DMS79 treated with DMSO at 0.1 percent for 48 hours (cell line): Measurements from ENCODE around the gene AHNAK2.

ENCODE experiments used
- DNase-seq: peaks from one replicate; lab custom pipeline; 2025; lab: John Stamatoyannopoulos, UW

The AHNAK2 gene

DNA sequence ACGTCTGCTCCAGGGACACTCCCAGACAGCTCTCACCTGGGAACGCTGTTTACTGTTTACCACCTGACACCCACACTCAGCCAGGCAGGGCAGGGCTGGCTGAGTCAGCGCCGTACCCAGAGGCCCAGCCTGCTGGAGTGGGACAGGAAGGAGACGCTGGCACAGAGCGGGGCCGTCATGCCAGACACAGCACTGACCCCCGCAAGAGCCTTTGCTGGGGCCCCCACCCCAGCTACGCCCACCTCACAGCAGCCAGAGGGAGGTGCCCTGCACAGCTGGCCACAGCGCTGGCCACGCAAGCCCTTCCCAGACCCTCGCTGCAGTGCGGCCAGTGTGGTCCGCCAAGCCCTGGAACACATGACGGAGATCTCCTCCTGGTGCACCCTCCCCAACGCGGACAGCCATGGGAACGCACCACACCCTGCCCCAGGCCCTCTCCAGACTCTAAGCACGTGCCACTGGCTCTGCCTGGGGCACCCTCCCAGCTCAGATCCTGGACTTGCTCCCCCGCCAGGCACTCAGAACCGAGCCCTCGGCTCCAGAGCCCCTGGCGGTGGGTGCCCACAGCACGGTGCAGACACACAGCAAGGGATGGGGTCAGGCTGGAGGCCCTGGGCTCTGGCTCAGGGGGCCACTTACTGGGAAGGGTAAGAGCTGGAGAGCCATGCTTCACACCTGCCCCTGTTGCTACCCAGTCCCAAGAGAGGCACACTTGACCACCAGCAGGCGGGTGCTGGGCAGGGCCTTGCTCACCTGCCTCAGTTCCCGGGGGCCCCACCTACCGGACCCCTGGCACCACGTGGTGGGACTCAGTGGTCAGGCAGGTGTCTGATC, 5.7 kb downstream of the AHNAK2 start:
- peak; percentile 91 for DNase-seq

DNA sequence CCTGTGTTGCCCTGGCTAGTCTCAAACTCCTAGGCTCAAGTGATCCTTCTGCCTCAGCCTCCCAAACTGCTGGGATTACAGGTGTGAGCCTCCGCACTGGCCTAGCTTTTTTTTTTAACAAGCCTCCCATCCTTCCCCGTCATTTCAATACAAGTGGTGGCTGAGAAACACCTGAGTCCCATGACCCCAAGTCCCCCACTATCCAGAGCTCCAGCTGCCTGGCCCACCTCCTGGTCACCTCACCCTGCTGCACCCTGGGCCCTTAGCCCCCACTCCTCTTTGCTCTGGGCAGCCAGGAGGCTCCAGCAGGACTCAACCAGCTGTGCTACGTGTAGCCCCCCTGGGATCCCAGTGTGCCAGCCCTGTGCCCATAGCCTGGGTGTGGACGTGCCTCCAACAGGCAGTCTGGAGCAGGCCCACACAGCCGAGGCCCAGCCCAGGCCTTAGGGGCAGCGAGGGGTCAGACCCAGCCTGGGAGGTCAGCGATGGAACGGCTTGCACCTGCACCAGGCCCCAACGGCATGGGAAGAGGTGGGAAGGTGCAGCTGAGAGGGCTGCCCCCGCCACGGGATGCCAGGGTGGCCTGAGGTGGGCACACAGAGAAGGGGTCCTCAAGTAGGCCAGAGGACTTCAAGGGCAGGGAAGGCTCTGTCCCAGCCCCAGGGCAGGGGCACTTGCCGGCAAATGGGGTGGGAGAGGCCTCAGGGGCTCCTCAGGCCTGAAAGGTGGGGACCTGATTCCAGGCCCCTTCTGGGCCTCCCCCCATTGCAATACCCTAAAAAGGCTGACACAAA, 6.5 kb downstream of the AHNAK2 start:
- no peak for DNase-seq

DNA sequence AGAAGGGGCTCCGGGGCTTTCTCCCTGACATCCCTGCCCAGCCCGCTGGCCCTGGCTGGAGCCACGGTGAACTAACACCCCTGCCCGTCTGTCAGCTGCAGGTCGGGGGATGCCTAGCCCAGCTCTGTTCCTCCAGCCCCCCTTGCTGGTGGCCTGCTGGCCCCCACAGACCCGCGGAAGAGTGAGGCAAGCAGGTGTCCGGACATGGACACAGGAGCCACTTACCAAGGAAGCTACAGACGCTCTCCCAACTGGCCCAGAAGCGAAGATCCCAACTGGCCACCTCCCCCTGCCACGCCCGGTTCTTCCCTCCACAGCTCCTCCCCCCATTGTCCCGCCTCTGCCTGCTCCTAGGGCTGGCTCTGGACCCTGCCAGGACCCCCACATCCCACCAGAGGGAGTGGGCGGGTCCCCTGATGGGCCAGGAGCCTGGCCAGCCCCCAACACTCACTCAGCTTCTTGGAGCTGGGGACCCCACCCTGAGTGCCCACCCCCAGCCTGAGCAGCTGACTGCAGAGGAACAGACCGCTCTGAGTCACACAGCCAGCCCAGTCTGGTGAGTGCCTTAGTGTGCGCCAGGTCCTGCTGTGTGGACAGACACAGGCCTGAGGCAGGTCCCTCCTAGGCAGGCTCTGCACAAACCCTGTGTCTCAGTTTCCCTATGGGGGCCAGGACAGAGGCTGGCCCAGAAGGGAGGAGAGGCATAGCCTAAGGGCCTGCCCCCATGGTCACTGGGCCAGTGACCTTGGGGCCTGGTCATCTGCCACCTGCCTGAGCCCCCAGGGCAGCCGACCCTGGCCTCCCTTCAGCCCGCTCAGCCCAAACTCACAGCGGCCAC, 7.7 kb downstream of the AHNAK2 start:
- no peak for DNase-seq

DNA sequence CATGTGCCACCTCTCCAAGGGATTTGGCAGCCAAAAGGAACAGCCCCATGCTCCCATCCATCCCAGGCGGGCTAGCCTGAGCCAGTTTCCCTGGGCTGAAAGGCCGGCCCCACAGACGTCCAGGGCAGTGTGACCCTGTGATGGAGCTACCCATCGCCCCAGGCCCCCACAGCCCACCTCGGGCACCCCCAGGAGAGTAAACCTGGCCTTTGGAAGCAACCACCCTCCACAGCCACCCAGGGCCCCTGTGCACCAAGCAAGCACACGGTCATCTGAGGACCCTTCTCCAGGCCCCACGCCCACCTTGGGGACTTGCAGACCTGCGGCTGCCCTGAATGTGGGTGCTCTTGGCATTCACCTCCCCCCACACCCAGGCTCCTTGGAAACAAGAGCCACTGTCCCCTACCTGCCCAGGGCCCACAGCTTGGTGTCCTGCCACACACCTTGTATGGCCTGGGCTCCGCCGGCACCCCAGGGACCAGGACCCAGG, 8.4 kb downstream of the AHNAK2 start:
- DNase-seq: no peak

DNA sequence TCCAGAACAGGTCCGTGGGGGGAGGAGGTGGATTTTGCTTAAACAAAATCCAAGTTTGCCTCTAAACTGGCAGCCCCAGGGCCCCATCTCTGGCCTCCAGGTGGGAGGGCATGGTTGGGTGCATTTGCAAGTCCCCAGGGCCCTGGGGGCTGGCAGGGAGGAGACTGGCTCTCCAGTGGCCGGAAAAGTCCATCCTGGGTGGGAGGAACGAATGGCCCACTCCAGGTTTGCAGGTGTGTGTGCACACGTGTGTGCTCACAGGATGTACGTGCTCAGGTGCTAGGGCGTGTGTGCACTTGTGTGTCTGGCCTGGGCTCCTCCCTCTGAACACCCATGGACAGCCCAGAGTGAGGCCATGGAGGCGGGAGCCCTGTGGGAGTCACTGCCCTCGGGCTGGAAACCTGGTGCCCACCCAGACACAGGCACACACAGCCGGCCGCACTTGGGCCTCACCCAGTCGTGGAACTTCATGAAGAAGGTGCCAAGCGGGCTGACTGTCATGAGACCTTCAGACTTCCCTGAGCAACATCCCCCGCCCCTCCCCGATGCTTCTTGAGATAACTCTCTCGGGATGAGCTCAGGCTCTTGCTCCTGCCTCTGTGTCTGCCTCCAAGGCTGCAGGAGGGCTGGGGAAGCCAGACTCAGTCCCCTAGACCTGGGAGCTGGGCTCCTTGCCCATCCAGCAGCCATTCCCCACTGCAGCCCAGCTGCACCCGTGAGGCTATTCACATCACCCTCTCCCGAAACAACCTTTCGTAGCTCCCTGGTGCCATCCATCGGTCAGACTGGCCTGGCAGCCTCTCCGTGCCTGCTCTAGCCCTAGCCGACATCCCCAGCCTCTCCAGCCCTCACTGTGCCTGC, 9.4 kb downstream of the AHNAK2 start:
- peak; percentile 77 for DNase-seq

DNA sequence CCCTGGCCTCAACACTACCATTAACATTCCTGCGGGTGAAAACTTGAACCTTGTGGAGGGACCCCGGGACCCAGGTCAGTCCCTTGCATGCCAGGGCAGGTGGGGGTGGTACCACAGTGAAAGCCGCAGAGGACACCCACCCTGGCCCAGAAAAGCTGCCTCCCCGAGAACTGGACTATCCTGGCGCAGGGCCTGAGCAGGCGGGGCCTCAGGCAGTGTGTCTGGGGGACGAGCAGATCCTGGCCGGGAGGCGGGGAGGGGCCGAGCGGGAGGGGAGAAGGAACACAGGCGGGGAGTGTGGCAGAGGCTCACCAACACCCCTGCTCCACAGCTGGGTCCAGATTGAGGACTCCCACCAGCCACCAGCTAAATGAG, 10.0 kb downstream of the AHNAK2 start:
- peak; percentile 76 for DNase-seq

DNA sequence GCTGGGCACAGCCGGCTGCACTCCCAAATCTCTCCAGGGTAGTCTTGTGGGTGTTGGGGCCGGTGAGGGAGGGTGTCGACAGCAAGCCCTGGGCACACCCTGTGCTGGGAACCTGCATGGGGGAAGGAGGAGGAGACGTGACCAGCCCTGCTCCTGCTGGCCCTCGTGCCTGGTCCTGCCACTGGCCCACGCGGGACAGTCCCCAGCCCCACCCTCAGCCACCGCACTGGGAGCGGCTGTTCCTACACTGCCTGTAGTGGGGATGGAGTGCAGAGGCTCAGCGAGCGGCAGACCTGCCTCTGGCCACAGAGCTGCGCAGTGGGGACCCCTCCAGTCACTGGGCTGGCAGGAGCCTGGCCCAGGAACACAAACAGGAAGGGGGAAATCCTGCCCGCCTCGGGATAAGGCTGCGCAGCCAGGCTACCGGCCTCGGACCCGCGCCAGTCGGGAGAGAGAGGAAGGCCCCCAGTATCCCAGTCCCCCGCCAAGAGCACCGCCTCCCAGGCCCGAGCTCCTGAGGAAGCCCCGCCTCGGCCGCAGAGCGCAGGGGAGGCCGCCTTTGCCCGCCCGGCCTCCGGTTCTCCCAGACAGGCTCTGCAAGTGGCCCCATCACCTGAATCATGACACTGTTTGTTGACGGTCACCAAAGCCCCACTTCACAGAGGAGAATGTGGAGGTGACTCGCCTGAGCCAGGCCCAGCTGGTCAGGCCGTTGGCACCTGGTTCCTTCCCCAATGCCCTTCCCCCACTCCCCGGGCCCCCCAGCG, 10.6 kb downstream of the AHNAK2 start:
- peak; percentile 76 for DNase-seq

DNA sequence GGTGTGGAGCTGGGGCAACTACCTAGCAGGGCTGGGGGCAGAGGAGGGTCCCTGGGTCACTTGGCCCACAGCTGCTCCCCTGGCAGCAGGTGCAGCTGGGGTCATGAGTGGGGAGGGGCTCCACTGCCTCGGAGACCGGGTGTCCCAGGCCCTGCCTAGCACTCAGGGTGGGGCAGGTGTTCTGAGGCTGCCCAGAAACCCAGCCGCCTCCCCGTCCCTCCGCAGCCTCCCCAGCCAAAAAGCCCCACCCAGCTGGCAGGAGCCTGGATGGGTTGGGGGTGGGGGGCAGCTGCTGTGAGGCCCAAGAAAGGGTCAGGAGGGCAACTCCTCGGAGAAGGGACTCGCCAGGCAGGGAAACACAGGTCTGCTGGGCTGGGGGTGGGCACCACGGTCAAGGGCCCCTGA, 11.2 kb downstream of the AHNAK2 start:
- no peak for DNase-seq

DNA sequence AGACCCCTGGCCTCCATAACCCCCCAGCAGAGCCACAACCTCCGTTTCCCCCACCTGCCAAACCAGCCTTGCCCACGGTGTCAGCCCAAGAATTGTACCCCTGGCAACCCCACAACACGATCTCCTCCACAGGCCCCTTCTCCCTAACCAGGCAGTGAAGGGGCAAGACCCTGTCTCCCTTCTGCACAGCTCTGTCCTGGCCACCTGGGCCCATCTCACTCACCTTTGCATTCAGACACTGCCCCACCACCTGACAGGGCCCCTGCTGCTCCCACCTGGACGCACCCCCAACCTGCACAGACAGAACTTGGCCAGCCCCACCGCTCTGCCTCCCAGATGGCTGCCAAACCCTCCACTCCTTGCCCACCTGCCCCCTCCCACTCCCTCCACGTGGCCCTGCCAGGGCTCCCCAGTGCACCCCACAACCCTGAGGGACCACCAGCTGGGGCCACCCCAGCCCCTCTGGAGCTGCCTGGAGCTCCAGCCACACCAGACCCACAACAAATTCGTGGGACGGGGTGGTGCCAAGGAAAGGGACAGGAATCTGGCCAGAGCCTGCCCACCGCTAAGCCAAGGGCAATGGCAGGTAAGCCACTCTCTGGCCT, 11.8 kb downstream of the AHNAK2 start:
- DNase-seq: no peak

DNA sequence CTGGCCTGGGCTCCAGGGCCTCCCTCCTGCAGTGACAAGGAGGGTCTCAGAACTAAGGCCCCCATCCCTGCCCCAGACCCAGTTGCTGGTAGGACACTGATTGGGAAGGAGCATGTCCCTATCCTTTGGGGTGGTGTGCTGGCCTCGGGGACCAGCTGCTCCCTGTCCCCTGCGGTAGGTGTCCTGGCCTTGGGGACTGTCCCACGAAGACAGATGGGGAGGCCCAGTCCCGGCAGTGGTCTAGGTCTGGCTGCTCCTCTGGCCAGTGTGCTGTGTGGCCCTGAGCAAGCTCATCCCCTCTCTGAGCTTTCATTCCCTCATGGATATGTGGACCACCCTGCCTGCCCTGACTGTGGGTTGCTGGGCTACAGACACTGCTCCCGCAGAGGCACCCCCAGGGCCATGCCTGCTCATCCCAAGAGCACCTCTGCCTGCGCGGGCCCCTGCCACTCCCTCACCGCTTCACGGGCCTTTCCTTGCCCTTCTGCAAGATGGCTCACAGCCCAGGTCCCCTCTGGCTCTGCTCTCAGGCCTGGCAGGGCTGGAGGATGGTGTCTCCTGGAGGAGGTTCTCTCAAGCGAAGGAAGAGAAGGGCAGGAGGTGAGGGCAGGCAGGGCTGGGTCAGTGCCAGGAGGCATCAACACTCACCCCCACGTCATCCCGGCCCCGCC, 12.5 kb downstream of the AHNAK2 start:
- DNase-seq: no peak

DNA sequence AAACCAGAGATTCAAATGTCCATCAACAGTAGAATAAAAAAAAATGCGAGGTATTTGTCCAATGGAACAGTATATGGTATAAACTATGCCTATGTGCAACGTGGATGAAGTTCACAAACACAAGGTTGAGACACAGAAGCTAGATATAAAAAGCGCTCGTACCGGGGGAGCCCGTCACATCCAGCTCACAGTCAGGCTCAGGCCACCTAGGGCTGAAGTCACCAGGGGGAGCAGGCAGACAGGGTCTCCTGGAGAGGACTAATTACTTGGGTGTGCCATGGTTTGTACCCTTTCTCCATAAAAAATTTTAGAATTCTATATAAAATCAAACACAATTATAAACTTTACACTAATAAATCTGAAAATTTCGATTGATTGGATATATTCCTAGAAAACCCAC, 13.6 kb downstream of the AHNAK2 start:
- no peak for DNase-seq

DNA sequence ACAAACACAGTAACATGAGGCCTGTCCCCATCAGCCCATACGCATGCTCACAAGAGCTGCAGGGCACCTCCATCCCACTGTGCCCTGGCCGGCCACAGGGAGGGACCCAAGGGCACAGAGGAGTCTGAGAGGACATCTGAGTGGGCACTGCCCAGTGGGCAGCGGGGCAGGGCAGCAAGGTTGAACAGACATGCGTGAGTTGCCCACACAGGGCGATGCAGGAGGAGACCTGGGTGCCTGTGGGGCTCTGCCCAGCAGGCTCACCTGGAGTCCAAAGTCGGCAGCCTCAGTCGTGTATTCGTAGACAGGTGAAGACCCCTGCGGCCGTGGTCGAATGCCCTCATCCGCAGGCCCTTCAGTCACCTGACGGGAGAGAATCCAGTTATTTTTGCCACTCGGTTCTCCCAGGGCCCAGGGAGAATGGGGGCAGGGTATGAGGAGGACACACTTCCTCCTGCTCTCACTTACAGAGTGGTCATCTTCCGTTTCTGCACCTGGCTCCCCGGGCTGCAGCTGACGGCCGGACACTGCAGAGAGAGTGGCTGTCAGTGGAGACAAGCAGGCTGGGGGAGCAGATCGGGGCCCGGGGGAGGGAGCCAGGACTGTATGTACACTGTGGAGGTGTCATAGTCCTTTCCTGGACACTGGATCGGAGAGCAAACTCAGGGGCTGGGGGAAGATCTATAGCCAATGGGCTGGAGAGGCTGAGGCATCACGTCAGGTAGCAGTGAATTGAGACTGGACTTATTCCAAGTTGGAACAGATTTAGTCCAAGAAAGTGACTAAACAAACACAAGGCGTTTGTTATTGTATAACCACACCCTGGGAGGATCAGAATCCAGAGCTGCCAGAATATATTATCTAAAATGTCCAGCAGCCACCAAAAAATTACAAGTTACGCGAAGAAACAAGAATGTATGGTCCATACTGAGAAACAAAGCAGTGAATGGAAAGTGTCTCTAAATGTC, 20.7 kb downstream of the AHNAK2 start:
- DNase-seq: no peak

DNA sequence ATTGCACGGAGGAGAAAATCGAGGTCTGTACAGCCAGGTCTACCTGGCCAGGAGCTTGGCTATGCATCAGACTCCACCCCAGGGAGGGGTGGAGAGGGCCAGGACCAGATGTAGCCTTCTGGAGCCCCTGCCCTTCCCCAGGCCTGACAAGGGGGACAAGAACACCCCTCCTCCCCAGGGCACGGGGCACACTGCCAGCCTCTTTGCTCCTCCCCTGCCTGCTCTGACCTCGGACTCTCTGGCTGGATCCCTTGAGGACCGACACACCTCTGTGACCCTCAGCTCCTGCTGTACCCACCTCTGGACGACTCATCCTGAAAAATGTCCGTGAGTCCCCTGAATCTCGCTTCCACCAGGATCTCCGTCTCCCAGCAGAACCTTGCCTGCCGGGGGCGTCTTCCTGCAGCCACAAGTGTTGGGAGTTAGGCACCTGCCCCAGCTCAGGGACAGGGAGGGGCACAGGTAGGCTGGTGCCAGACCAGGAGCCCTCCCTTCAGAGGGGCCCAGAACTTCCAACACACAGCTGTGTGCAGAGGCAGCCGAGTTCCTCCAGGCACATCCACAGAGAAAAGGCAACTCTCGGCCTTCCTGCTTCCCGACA, 21.8 kb downstream of the AHNAK2 start:
- DNase-seq: no peak

DNA sequence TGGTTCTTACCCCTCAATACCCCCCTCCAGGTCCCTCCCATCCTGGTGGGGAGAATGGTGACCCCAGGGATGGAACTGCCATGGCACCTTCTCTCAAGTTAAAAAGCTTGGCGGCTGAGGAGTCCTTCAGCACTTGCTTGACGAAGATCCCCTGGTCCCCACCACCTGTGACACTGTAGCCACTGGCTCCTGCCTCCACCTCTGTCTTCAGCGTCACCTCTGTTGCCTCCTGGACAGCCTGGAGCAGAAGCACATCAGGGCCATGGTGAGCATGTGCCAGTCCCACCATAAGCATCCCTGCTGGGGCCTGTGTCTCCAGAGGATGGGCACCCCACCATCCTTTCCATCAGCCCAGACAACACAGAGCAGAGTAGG, 22.8 kb downstream of the AHNAK2 start:
- no peak for DNase-seq

DNA sequence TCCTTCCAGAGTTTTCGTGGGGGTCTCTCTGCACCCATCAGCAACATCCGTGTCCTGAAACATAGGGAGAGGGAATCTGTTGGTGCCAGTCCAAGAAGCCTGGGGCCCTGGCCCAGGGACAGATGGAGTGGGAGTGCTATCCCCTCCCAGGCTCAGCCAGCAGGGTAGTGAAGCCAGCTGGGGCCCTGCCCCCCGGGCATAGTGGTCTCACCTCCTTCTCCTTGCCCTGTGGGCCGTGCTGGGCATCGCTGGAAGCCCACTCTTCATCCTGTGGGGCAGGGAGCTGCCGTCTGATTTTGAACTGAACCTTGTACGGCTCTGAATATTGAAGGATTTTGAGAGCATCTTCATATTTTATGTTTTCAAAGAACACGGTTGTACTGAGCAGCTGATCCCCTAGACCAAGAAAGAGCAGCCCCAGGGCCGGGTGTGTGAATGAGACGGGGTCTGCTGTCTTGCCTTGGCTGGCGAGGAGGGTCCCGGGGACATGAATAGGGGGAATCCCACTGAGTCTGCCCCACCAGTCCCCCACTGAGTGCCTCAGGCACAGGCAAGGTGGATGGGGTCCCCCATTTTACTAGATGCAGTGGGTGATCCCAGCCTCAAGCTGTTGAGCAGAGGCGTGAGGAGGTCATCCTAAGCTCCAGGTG, 23.3 kb downstream of the AHNAK2 start:
- DNase-seq: no peak

DNA sequence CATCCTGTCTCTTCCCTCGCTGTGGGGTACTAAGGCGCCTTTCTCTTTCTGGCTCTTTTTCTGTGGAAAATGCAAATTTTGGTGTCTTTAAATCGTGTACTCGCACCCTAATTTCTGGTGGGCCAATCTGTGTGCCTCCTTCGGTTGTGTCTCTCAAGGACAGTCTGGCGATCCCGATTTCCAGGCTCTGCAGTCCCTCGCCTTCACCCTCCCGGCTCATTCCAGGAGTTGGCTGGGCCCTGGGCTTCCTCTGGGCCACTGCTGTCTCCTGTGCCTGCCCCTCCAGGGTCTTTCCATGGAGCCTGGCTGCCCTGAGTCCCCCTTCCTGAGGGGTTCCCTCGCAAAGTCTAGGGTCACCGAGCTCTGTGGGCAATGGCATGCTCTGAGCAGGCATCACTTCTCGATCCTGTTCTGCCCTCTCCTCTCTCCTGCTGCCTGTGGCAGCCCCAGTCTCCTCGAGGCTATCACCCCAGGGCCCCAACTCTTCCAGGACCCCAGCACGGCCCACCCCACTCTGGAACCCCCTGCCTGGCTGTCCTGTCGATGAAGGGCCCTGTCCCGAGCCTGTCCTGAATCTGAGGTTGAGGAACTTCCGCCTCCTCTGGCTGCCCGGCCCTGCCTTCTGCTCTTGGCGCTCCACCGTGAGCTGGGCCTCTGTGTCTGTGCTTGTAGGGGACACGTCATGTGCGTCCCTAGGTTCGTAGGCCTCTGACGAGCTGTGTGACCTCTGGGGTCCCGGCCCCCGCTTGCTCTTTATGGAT, 24.1 kb downstream of the AHNAK2 start:
- DNase-seq: no peak

DNA sequence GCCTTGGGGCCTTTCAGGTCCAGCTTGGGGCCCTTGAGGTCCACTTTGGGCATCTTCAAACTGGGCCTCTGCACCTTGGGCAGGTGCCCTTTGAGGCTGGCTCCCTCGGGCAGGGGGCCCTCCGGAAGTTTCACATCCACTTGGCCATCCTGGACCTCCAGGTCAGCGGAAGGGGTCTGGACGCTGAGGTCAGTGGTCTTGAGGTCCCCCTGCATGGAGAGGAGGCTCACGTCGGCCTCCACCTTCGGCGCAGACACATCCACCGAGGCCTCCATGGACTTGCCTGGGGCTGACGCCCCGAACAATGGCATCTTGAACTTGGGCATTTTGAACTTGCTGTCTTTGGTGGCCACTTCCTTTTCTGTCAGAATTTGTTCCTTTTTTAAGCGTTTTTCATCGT, 25.1 kb downstream of the AHNAK2 start:
- no peak for DNase-seq
